GM11168 (cell line): ENCODE measurements around the gene SPTBN1.

ENCODE experiments used
- in situ Hi-C: fragments of 300-500 bp; cut with MboI; formaldehyde crosslinking; loops from one replicate; pipeline ENCODE4 v1.12.0; 2022; ENCODE audit warnings: low sequenced_read_pairs; ENCODE audit not compliant: unreplicated experiment

The SPTBN1 gene

GRCh38 chr2:54497763-54498680 lies 41.9 kb downstream of the SPTBN1 start:
- in situ Hi-C loops = no loop called here

- in situ Hi-C loops = loop anchor here (25.0 kb wide), 2 partner anchors 338 to 387 kb away; partner anchors contain the start of gene ACYP2
These were observed 43.5 kb downstream of the SPTBN1 start for GRCh38 chr2:54499661-54500060.

DNA sequence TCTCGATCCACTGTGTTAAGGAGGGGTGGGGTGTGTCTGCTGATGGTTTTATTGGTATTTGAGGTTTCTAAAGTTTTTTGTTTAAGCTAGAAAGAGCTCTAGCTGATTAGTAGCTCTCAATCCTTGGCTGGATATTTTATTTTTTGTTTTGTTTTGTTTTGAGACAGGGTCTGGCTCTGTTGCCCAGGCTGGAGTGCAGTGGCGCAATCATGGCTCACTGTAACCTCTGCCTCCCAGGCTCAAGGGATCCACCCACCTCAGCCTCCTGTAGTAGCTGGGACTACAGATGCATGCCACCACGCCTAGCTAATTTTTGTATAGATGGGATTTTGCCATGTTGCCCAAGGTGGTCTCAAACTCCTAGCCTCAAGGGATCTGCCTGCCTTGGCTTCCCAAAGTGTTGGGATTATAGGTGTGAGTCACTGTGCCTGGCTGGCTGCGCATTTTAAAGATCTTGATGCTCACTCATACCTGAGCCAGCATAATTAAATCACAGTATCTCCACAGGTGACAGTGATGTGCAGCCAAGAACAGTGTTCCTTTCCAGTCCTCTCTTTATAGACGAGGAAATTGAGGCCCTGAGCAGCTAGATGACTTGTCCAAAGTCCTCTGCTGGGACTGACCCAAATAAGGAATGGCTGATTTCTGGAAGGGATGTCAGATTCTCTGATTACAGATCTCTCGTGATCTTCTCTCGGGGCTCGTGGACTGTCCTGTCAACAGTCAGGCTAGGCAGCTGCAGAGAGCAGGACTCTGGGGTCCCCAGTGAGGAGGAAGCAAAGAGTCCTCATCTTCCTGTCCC lies 44.5 kb downstream of the SPTBN1 start:
- in situ Hi-C loops = loop anchor here (25.0 kb wide), 2 partner anchors 337 to 388 kb away; partner anchors contain the start of gene ACYP2

DNA sequence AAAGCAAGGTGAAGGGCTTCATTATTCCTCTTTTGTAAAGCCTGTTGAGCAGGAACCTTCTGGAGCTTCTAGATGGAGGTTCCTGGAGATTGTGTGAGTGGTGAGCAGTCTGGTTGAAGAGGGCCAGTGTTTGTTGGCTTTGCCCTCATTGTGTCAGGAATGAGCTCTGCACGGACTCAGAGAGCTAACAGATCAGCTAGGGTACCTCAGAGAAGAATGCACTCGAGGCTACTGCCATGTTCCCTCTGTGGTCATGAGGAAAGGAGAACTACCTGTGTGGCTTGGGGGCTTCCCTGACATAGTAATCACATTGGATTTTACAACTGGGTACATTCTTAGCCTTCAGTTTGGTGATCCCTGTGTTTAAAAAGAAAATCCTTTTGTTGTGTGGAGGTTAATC lies 46.6 kb downstream of the SPTBN1 start:
- in situ Hi-C loops = loop anchor here (25.0 kb wide), 2 partner anchors 335 to 390 kb away; partner anchors contain the start of gene ACYP2

- in situ Hi-C loops = loop anchor here (25.0 kb wide), 2 partner anchors 334 to 391 kb away; partner anchors contain the start of gene ACYP2
These were observed 47.1 kb downstream of the SPTBN1 start for GRCh38 chr2:54503192-54503591.

DNA sequence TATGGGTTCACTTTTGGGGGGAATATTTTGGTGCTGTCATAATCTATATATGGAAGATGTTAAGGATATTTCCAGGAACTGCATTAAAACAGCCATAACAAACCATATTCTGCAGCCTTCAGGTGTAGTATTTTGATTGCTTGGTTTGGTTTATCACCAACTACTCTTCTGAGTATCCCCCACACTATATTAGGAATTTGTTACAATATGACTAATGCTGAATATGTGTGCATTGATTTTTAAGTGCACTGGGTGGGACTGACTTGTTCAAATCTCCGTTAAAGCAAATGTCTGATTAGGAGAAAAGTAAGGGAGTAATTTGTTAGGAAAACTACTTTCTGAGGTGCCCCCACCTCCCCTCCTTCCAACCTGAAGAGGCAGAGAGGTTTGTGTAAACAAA lies 47.7 kb downstream of the SPTBN1 start:
- in situ Hi-C loops = loop anchor here (25.0 kb wide), 2 partner anchors 333 to 392 kb away; partner anchors contain the start of gene ACYP2

GRCh38 chr2:54504866-54505265 lies 48.7 kb downstream of the SPTBN1 start:
- in situ Hi-C loops = loop anchor here (25.0 kb wide), 2 partner anchors 332 to 393 kb away; partner anchors contain the start of gene ACYP2

DNA sequence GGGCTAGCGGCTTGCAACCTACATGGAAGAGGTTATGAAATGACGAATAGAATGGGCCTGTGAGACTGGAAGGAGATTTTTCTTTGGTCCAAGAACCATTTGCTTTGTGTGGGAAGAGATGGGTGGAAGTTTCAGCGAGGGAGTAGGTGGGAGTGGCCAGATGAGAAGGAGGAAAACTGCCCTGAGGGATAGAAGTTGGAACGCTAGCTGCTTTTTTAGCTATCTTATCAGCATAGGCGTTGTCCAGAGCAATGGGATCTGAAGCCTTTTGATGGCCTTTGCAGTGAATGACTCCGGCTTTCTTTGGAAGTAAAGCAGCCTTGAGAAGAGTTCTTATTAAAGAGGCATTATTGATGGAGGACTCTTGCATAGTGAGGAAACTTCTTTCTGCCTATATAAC lies 52.4 kb downstream of the SPTBN1 start:
- in situ Hi-C loops = loop anchor here (25.0 kb wide), 2 partner anchors 329 to 396 kb away; partner anchors contain the start of gene ACYP2

GRCh38 chr2:54509043-54509442 lies 52.9 kb downstream of the SPTBN1 start:
- in situ Hi-C loops = loop anchor here (25.0 kb wide), 2 partner anchors 328 to 397 kb away; partner anchors contain the start of gene ACYP2

DNA sequence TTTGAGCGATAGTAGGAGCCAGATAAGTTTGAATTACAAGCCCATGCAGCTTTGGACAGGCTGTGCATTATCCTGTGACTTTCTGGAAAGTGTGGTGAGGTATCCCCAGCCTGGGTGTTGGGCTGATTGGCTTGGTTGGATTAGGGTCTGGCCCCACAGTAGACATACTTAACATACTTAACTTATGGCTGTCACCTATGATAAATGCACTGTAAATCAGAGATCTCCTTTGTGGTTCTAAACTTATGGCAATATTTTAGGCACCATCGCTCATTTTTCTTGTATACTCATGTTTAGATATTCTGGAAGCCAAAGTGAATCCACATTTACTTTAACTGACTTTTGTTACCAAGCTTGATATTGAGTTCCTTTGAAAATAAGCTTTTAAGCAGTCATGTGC lies 54.8 kb downstream of the SPTBN1 start:
- in situ Hi-C loops = loop anchor here (25.0 kb wide), 2 partner anchors 326 to 399 kb away; partner anchors contain the start of gene ACYP2

DNA sequence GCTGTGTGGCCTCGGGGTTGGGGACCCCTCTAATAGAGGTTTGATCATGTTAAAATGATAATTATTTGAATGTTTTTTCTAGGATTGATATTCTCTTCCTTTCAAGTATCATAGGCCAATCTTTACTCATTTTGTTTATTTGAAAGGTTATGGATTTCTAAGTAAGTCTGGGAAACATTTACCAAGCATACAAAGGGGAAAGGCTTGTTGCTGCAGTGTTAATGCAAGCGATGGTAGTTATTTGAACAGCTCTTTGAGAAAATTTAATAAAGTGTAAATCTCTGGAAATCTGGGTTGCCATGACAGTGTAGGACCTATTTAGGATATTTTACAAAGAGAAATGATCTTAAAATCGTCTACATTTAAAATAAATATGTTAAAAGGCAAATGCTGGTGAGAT lies 56.1 kb downstream of the SPTBN1 start:
- in situ Hi-C loops = loop anchor here (25.0 kb wide), 2 partner anchors 325 to 400 kb away; partner anchors contain the start of gene ACYP2

DNA sequence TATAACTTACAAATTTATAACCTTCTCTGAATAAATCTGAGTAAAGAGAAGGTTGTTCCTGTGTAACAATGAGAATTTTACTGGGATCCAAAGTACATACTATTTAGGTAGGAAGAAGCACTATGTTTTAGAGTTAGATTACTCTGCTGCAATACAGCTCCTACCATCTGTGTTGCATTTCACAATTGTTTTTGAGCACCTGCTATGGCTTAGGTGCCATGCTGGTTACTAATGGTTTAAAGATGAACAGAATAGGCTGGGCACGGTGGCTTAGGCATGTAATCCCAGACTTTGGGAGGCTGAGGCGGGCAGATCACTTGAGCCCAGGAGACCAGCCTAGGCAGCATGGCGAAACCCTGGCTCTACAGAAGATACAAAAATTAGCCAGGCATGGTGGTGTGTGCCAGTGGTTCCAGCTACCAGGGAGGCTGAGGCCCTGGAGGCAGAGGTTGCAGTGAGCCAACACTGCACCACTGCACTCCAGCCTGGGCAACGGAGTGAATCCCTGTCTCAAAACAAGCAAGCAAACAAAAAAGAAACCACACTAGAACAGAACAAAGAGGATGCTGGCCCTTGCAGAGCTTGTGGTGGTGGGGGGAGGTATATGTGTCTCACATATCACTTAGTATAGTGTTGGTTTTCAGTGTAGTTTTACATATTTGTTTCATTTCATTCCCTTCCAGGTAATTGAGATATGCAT lies 56.7 kb downstream of the SPTBN1 start:
- in situ Hi-C loops = loop anchor here (25.0 kb wide), 2 partner anchors 324 to 401 kb away; partner anchors contain the start of gene ACYP2

DNA sequence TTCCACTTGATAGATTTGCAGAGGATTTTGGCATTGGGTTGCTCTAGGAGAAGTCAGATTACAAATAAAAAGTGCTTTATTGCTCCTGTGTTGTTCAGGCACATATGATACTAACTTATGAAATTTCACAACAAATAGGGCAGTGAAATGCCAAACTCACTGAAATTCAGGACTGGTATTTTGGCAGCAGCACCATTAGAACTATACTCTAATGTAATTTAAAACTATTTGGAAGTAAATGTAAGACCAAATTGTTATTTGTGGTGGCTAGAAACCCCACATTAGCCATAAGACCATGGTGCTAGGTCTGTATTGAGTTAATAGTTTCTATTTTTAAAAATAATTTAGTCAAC lies 57.2 kb downstream of the SPTBN1 start:
- in situ Hi-C loops = loop anchor here (25.0 kb wide), 2 partner anchors 324 to 401 kb away; partner anchors contain the start of gene ACYP2

- in situ Hi-C loops = loop anchor here (25.0 kb wide), 2 partner anchors 322 to 403 kb away; partner anchors contain the start of gene ACYP2
These were observed 58.9 kb downstream of the SPTBN1 start for GRCh38 chr2:54514822-54515569.

- in situ Hi-C loops = loop anchor here (25.0 kb wide), 2 partner anchors 320 to 405 kb away; partner anchors contain the start of gene ACYP2
These were observed 60.7 kb downstream of the SPTBN1 start for GRCh38 chr2:54516842-54517241.

DNA sequence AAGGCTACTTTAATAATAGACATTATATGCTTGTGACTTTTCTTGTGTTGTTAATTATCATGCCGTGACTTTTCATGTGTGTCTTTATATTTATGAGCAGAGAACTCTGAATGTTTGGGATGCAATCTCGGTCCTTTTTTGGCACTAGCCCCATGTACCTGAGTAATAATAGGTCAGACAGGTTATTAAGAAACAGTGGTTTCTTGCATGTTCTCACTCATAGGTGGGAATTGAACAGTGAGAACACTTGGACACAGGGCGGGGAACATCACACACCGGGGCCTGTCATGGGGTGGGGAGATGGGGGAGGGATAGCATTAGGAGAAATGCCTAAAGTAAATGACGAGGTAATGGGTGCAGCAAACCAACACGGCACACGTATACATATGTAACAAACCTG lies 61.9 kb downstream of the SPTBN1 start:
- in situ Hi-C loops = loop anchor here (25.0 kb wide), 2 partner anchors 319 to 406 kb away; partner anchors contain the start of gene ACYP2

DNA sequence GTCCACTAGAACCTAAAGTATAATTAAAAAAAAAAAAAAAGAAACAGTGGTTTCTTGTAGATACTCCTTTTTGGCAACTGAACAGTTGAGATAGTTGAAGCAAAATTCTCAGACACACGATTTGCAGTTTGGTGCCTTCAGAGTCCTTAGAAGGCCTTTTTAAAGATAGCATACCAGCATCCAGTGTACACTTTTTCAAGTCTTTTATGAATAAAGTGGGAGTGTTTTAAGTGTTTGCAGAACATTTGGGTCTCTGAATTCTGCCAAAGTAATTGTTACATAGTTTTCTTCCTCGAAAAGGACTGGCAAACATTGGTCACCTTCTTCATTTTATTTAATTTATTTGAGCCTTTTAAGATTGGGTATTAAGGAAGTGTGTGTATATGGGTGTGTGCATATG lies 62.3 kb downstream of the SPTBN1 start:
- in situ Hi-C loops = loop anchor here (25.0 kb wide), 2 partner anchors 319 to 406 kb away; partner anchors contain the start of gene ACYP2

DNA sequence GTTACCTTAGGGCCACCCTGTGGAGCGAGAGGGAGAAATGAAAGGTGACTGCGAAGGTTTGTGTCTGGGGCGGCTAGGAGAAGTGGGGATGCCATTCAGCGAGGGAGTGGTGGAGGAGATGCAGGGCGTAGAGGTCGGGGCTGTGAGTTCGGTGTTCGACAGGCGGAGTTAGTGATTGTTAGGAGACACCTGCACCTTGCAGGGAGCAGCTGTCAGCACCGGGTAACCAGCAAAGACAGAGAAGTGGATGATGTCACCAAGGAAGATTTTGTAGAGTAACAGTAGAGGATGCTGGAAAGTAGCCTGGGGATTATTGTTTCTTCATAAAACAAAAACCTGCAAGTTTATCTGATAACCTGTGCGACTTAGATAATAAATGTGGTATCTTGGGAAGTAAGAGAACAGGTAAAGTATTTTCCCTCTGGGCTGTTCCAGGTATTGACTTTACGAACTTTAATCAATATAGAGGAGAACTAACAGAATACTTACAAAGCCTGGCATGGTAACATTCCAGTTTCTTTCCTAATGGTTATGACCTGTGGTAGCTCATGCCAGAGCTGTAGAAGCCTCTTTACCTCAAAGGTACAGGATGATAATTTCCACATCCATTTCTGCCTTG lies 63.8 kb downstream of the SPTBN1 start:
- in situ Hi-C loops = loop anchor here (25.0 kb wide), 2 partner anchors 317 to 408 kb away; partner anchors contain the start of gene ACYP2
